HEK293T (cell line): Measurements from ENCODE around the gene ADORA2B.

Source experiments
- CTCF ChIA-PET: fragments of 350-600 bp; formaldehyde crosslinking; extraction: SDS; loops from one replicate; lab custom pipeline; 2021; ENCODE audit warnings: antibody characterized with exemption, inconsistent platforms; lab: Yijun Ruan, JAX
- POLR2A ChIA-PET: fragments of 350-600 bp; formaldehyde crosslinking; extraction: SDS; loops from one replicate; lab custom pipeline; 2020; ENCODE audit warnings: antibody characterized with exemption, inconsistent platforms; lab: Yijun Ruan, JAX
- DNase-seq: peaks from one replicate; pipeline ENCODE4 v3.0.0; 2012; ENCODE audit warnings: mixed read lengths; ENCODE audit errors: extremely low spot score
- ARNT ChIP-seq: fragments of 450-650 bp; IDR thresholded peaks from 2 replicates; pipeline ENCODE4 v1.6.1; 2017; ENCODE audit warnings: mild to moderate bottlenecking
- BHLHE40 ChIP-seq: fragments of 450-650 bp; IDR thresholded peaks from 2 replicates; pipeline ENCODE4 v1.6.1; 2016; ENCODE audit warnings: mild to moderate bottlenecking, moderate library complexity, borderline replicate concordance
- CTBP1 ChIP-seq: fragments of 450-650 bp; IDR thresholded peaks from 2 replicates; pipeline ENCODE4 v1.6.1; 2016; ENCODE audit warnings: borderline replicate concordance
- ELF4 ChIP-seq: fragments of 450-650 bp; IDR thresholded peaks from 2 replicates; pipeline ENCODE4 v1.6.1; 2017; ENCODE audit warnings: antibody characterized with exemption
- FOXA1 ChIP-seq: fragments of 450-650 bp; IDR thresholded peaks from 2 replicates; pipeline ENCODE4 v1.6.1; 2016; ENCODE audit warnings: mild to moderate bottlenecking
- FOXK2 ChIP-seq: fragments of 450-650 bp; IDR thresholded peaks from 2 replicates; pipeline ENCODE4 v1.6.1; 2016; ENCODE audit warnings: mild to moderate bottlenecking
- FOXM1 ChIP-seq: fragments of 450-650 bp; IDR thresholded peaks from 2 replicates; pipeline ENCODE4 v1.6.1; 2017; ENCODE audit warnings: mild to moderate bottlenecking, borderline replicate concordance
- HDGF ChIP-seq: fragments of 450-650 bp; IDR thresholded peaks from 2 replicates; pipeline ENCODE4 v1.6.1; 2017; ENCODE audit warnings: antibody characterized with exemption, borderline replicate concordance
- L3MBTL2 ChIP-seq: fragments of 450-650 bp; conservative IDR thresholded peaks from 2 replicates; pipeline ENCODE4 v1.6.1; 2016; ENCODE audit warnings: mild to moderate bottlenecking
- LEF1 ChIP-seq: fragments of 450-650 bp; IDR thresholded peaks from 2 replicates; pipeline ENCODE4 v1.6.1; 2017; ENCODE audit warnings: mild to moderate bottlenecking, borderline replicate concordance
- NFRKB ChIP-seq: fragments of 450-650 bp; IDR thresholded peaks from 2 replicates; pipeline ENCODE4 v1.6.1; 2016; ENCODE audit warnings: mild to moderate bottlenecking, moderate library complexity
- PKNOX1 ChIP-seq: fragments of 450-650 bp; IDR thresholded peaks from 2 replicates; pipeline ENCODE4 v1.6.1; 2016
- SP1 ChIP-seq: fragments of 450-650 bp; IDR thresholded peaks from 2 replicates; pipeline ENCODE4 v1.6.1; 2017
- SUZ12 ChIP-seq: fragments of 450-650 bp; IDR thresholded peaks from 2 replicates; pipeline ENCODE4 v1.6.1; 2016; ENCODE audit warnings: mild to moderate bottlenecking
- TARDBP ChIP-seq: fragments of 450-650 bp; IDR thresholded peaks from 2 replicates; pipeline ENCODE4 v1.6.1; 2016
- ZNF384 ChIP-seq: fragments of 450-650 bp; IDR thresholded peaks from 2 replicates; pipeline ENCODE4 v1.6.1; 2016

ADORA2B gene

GRCh38 chr17:15955793-15956541, 11.0 kb downstream of the ADORA2B start:
- TF ChIP-seq PKNOX1: no peak
- no peak for TF ChIP-seq NFRKB
- no peak for TF ChIP-seq FOXK2
- TF ChIP-seq HDGF: no peak
- no peak for TF ChIP-seq CTBP1
- no peak for TF ChIP-seq SP1
- no peak for TF ChIP-seq TARDBP
- TF ChIP-seq ELF4: no peak
- TF ChIP-seq LEF1: no peak
- TF ChIP-seq ZNF384: no peak
- TF ChIP-seq ARNT: no peak
- TF ChIP-seq SUZ12: no peak
- no peak for TF ChIP-seq L3MBTL2
- no peak for DNase-seq
- ChIA-PET POLR2A (no interaction called here), CTCF (no interaction called here)

- ChIA-PET POLR2A (interaction anchor here (3.6 kb wide), 1 partner anchor 12 kb away, joined by 15 read pairs; the partner anchor contains the start of gene ADORA2B), CTCF (no interaction called here)
- no peak for TF ChIP-seq SP1
- no peak for TF ChIP-seq BHLHE40
- TF ChIP-seq ZNF384: no peak
- no peak for TF ChIP-seq CTBP1
- DNase-seq: no peak
These were observed 12.3 kb downstream of the ADORA2B start for GRCh38 chr17:15957206-15957605.

GRCh38 chr17:15957608-15958307, 12.8 kb downstream of the ADORA2B start:
- no peak for DNase-seq
- ChIA-PET POLR2A (interaction anchor here (0.8 to 3.6 kb wide), 3 partner anchors 10 to 44 kb away, joined by 3 to 15 read pairs (median 4); partner anchors contain the start of gene ADORA2B), CTCF (interaction anchor here (1.3 kb wide), 1 partner anchor 13 kb away, joined by 10 read pairs; the partner anchor contains the start of gene ADORA2B)
- TF ChIP-seq SP1 (no peak), SUZ12 (no peak), ZNF384 (no peak), PKNOX1 (no peak), TARDBP (no peak), BHLHE40 (no peak), CTBP1 (no peak), HDGF (no peak), L3MBTL2 (no peak), ARNT (no peak), FOXM1 (no peak), ELF4 (no peak), LEF1 (no peak)

GRCh38 chr17:15958484-15958854, 13.5 kb downstream of the ADORA2B start:
- CTCF ChIA-PET: interaction anchor here (1.3 kb wide), 1 partner anchor 14 kb away, joined by 10 read pairs; the partner anchor contains the start of gene ADORA2B
- POLR2A ChIA-PET: interaction anchor here (0.8 to 3.6 kb wide), 4 partner anchors 11 to 43 kb away, joined by 3 to 15 read pairs (median 8); partner anchors contain the start of genes ADORA2B, TTC19 and ZSWIM7
- TF ChIP-seq LEF1: no peak
- TF ChIP-seq NFRKB: no peak
- no peak for DNase-seq

GRCh38 chr17:15963670-15964110, 18.8 kb downstream of the ADORA2B start:
- no peak for DNase-seq
- CTCF ChIA-PET: no interaction called here

GRCh38 chr17:15965528-15965927, 20.6 kb downstream of the ADORA2B start:
- TF ChIP-seq HDGF (no peak), SUZ12 (no peak), ARNT (no peak), NFRKB (no peak), SP1 (no peak), FOXM1 (no peak), PKNOX1 (no peak), CTBP1 (no peak), LEF1 (no peak), ZNF384 (no peak), L3MBTL2 (no peak), BHLHE40 (no peak), FOXA1 (no peak)
- ChIA-PET POLR2A (interaction anchor here (1.1 to 2.1 kb wide), 4 partner anchors 10 to 34 kb away, joined by 5 to 12 read pairs (median 9); partner anchors contain the start of genes ADORA2B, TTC19 and ZSWIM7), CTCF (interaction anchor here (1.3 kb wide), 1 partner anchor 17 kb away, joined by 3 read pairs; no protein-coding TSS in a partner anchor)
- DNase-seq: no peak

More at GRCh38 chr17:15963670-15964110, 18.8 kb downstream of the ADORA2B start:
- TF ChIP-seq FOXA1 (no peak), ARNT (no peak), NFRKB (no peak), L3MBTL2 (no peak), LEF1 (no peak), CTBP1 (no peak)
- POLR2A ChIA-PET: interaction anchor here (1.2 kb wide), 1 partner anchor 36 kb away, joined by 4 read pairs; the partner anchor contains the start of genes TTC19 and ZSWIM7
